Chondrocyte (in vitro differentiated cells): Measurements from ENCODE around the gene ZFHX3. TPM values are rescaled to one million over a fixed set of nuclear protein-coding genes. Genes with fewer than 3 reads are reported as not detected.

Source experiments
- DNase-seq: peaks from one replicate; pipeline ENCODE4 v3.0.0; 2021; ENCODE audit warnings: mixed read lengths, low spot score
- H3K27ac Mint-ChIP-seq: one replicate; pipeline ENCODE4 v1.8.0; 2021; ENCODE audit warnings: mild to moderate bottlenecking, moderate library complexity, mixed read lengths; ENCODE audit not compliant: unreplicated experiment
- H3K27me3 Mint-ChIP-seq: 2 replicates; pipeline ENCODE4 v1.8.0; 2021; ENCODE audit warnings: low read depth, mixed read lengths
- H3K36me3 Mint-ChIP-seq: 2 replicates; pipeline ENCODE4 v1.8.0; 2021; ENCODE audit warnings: low read depth, mixed read lengths
- H3K4me1 Mint-ChIP-seq: 2 replicates; pipeline ENCODE4 v1.8.0; 2021; ENCODE audit warnings: low read depth, mild to moderate bottlenecking, mixed read lengths
- H3K4me3 Mint-ChIP-seq: one replicate; pipeline ENCODE4 v1.8.0; 2021; ENCODE audit warnings: mild to moderate bottlenecking, moderate library complexity, mixed read lengths; ENCODE audit not compliant: unreplicated experiment
- H3K9me3 Mint-ChIP-seq: 2 replicates; pipeline ENCODE4 v1.8.0; 2021; ENCODE audit warnings: low read depth, mixed read lengths
- CTCF ChIP-seq: fragments of 200-600 bp; sonication (generic); IDR thresholded peaks from 2 replicates; pipeline ENCODE4 v1.5.0; 2021; ENCODE audit warnings: antibody characterized with exemption, mild to moderate bottlenecking, moderate library complexity
- total RNA-seq: library from RNA; stranded (reverse); gene quantifications from 3 replicates; pipeline ENCODE4 v1.2.1, GENCODE V29; 2021

The ZFHX3 gene
- total RNA-seq, 1 donor from 2014 or later, result 86.8 TPM

DNA sequence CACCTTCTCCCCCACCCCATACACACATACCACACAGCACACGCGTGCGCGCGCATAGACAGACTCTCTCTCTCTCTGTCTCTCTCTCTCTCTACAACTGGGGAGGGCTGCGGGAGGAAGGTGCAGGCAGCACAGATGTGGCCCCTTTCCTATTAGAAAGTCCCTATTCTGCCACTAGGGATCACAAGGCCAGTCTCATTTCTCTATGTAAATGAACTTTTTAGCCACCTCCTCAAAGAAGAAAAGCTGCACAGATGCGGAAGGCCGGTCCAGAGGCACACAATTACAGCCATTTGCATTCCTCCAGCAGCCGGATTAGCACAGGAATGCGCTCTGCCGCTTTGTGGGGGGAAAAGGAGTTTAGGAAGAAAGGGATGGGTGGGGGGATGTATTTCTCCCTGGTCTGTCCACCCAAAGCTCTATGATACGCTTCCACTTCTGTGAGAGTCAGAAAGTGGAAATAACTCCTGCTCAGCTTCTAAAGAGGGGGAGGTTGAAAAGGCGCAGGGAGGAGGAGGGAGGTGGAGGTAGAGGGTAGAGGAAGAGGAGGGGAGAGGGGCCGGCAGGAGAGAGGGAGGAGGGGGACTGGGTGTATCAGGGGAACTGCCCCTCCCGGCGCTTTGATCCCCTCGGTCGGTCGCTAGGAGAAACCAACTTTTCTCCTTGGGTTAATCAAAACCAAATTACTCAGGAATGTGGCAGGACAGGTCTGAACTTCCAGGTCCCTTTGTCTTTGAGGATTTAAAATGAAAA is 11.7 kb downstream of the ZFHX3 start:
- Mint-ChIP-seq H3K27ac (peak overlapping the region; percentile 93), H3K27me3 (no peaks in the 10 kb centered on the region), H3K9me3 (no peaks in the 10 kb centered on the region), H3K36me3 (no peaks in the 10 kb centered on the region), H3K4me3 (peak overlapping the region; percentile 61), H3K4me1 (peaks cover 87% of the 10 kb centered on the region)
- DNase-seq, result no peak
- TF ChIP-seq CTCF, result peak; percentile 12

DNA sequence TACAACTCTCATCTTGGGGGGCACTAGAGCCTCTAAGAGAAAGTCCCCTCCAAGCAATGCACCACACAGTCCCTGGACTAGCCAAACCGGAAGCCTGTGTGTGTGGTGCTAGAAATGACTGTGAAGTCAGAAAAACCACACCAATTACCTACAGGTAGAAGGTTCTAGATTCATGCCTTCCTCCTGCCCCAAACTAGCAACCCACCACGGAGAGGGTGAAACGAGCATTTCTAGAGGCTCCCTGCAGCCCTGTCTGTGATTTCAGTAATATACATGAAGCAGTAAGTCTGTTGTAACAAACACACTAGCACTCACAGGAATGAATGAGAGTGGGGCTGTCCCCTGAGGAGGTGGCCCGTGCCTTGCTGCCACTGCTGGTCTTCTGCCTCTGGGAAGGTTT is 13.6 kb downstream of the ZFHX3 start:
- Mint-ChIP-seq H3K27me3 (no peaks in the 10 kb centered on the region), H3K9me3 (no peaks in the 10 kb centered on the region), H3K4me1 (peaks cover 90% of the 10 kb centered on the region), H3K36me3 (peaks cover 2% of the 10 kb centered on the region), H3K27ac (peak overlapping the region; percentile 88), H3K4me3 (no peak overlapping the region)
- TF ChIP-seq CTCF, result no peak
- DNase-seq, result no peak

DNA sequence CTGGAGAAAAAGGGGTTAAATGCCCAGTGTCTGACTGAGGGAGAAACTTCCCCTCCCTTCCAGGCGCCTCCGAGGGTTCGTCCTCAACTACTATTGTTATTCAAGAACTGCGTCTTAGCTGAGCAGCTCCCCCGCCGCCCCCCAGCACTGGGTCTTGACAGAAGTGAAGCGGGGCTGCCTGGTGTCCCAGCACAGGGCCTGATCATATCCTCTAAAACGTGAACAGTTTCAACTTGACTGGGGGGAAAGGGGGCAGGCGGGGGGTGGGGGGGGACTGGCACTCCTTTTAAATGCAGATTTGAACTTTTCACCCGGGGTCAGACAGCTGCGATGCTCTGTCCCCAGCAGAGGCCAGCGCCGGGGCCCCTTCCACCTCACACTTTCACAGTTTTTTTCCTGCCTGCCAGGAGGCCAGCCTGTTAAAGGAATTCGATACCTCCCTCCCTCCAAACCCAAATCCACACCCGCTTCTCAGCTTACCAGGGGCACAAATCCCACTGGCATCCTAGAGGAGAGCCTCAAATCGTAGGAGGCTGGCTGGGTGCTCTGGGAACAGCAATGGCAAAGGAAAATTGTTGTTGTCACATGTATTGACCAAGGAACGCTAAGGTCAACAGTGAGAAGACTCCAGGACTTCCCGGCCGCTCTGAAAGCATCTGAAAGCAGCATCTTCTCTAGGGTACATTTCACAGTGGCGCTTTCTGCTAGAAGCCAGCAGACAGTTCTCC is 14.5 kb downstream of the ZFHX3 start:
- DNase-seq, result no peak
- Mint-ChIP-seq H3K4me1 (peaks cover 91% of the 10 kb centered on the region), H3K9me3 (no peaks in the 10 kb centered on the region), H3K27me3 (no peaks in the 10 kb centered on the region), H3K36me3 (peaks cover 2% of the 10 kb centered on the region), H3K4me3 (peak overlapping the region; percentile 33), H3K27ac (peak overlapping the region; percentile 88)
- no peak for TF ChIP-seq CTCF

- DNase-seq, result no peak
- Mint-ChIP-seq H3K9me3 (no peaks in the 10 kb centered on the region), H3K4me1 (peaks cover 89% of the 10 kb centered on the region), H3K4me3 (peak overlapping the region; percentile 33), H3K36me3 (peaks cover 2% of the 10 kb centered on the region), H3K27ac (peak overlapping the region; percentile 88), H3K27me3 (no peaks in the 10 kb centered on the region)
- TF ChIP-seq CTCF, result peak; percentile 19
Measured at GRCh38 chr16:73032541-73033270, 15.2 kb downstream of the ZFHX3 start.

- peak overlapping the region; percentile 69 for H3K27ac Mint-ChIP-seq
- no peak for TF ChIP-seq CTCF
Measured at GRCh38 chr16:73031984-73032383, 15.9 kb downstream of the ZFHX3 start.

More at GRCh38 chr16:73031984-73032383, 15.9 kb downstream of the ZFHX3 start:
- H3K36me3 Mint-ChIP-seq, result peaks cover 2% of the 10 kb centered on the region
- no peaks in the 10 kb centered on the region for H3K9me3 Mint-ChIP-seq
- peaks cover 88% of the 10 kb centered on the region for H3K4me1 Mint-ChIP-seq
- H3K4me3 Mint-ChIP-seq, result peak overlapping the region; percentile 2
- DNase-seq, result no peak
- H3K27me3 Mint-ChIP-seq, result no peaks in the 10 kb centered on the region
